ENCODE results near the gene RANBP6.

Gene RANBP6

DNA sequence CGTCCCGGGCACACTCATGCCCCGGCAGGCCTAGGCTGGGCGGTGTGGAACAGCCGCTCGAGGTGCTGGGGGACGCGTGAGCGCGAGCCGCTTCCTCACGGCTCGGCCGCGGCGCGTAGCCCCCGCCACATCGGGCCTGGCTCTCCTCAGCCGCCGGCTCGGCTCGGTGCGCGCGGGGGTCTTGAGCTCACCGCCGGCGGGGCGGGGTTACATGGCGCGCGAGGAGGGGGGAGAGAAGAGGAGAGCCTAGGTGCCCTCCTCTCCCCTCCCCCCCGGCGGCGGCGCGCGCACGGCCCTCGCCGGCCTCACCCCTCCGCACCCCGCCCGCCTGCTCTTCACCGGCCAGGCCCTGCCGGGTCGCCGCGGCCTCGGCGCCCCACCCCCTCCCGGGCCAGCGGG is 7.7 kb downstream of the RANBP6 start:
- DNase-seq (ENCODE audit: extremely low read depth in 1 of 2, low read depth in 1 of 2), result peak; percentile 55 to 60

DNA sequence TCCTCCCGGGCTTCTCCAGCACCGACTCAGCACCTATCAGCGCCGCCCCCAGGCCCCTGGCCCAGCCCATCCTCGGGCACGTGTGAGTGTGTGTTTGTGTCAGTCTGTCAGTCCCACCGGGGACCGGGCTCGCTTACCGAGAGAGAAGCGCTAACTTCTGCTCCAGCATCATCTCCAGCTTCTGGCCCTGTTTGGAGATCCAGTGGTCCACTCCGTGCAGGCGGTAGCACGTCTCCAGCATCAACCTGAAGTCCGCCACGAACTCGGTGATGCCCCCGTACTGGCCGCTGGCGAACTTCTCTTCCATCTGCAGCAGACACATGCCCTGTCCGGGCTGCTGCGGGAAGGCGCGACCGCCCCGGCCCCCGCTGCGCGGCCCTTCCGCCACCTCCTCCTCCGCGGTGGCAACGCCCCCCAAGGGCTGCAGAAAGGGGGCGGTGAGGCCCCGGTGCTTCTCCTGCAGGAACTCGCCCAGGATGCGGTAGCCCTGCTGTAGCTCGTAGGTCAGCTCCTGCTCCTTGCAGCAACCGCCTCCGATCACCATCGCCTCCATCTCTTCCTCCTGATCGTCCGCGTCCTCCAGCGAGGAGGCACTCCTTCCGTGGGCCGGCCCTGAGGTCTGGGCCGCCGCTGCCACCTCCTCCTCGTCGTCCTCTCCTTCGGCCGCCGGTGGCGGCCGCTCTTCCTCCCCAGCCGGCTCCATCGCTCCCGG is 8.2 kb downstream of the RANBP6 start:
- DNase-seq (ENCODE audit: extremely low read depth in 1 of 2, low read depth in 1 of 2), result peak; percentile 87 to 97

DNA sequence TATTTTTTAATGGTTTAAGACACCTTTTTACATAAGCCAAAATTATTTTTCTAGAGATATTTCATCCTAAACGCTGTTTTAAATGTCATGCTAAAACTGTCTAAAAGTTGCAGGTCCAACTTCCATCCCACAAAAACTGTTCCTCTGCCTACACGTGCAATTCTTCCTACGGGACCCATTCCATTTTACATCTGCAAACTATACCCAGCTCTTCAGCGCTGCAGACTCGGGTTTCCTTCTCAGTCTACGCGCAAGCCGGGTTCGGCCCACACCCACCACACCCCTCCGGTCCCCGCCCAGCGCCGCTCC is 8.7 kb downstream of the RANBP6 start:
- DNase-seq (ENCODE audit: extremely low read depth in 1 of 2, low read depth in 1 of 2), result no peak

DNA sequence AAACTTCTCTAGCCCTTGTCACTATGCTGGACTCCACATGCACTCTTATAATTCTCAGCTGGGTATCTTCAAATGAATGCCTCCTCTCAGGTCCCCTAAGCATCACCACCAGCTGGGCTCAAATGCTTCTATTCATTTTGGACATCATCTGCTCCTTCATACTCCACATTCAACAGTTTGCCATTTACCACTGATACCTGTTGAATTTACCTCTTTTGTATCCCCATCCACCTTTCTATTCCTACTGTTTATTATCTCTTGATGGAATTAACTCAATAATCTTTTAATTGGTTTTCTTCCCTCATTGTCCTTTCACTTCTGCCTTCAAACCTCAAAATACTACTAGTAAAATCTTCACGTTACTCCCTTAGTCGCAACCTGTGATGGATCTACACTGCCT is 14.5 kb downstream of the RANBP6 start:
- no peak for DNase-seq (ENCODE audit: extremely low read depth in 1 of 2, low read depth in 1 of 2)

DNA sequence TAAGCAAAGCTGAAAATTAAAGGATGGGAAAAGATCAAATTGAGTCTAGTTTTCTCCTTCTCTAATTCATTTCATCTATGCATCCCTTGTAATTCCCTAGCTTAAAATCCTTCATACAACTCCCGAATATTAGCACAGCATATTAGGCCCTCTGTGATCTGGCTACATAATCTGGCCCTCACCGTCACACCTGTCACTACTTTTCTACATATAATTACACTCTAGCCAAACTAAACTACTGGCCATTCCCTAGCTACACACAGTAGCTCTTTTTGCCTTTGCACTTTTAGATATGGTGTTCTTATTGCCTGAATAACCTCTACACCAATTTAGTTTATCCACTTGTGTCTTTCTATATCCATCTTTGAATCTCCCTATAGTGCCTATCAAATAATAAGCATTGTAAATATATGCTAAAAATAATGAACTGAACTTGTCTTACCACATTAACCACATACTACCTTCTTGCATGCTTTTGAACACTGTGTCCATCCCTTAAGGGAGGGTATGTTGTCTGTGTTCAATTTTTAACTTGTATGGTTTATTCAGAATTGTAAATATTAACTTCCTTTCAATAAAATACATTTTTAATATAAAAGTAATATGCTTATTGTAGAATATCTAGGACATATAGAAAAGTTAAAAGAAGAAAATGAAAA is 15.9 kb downstream of the RANBP6 start:
- DNase-seq (ENCODE audit: extremely low read depth in 1 of 2, low read depth in 1 of 2), result no peak

DNA sequence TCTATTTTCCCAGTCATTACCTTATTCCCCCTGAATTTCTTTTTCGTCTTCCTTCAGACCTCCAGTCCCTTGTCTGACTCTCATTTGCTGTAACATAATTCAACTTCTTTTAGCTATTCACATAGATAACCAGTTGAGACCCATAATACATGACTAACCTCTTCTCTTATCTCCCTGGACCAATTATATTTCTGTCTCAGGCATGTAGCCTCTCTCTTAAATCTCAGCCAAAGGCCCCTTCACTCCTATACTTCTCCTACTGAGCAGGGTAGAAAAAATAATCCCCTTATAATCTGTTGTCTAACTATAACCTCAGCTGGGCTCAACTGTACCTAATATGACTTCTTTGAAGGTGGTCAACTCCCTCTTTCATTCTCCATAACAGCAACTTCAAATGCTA is 20.9 kb downstream of the RANBP6 start:
- no peak for DNase-seq (ENCODE audit: extremely low read depth in 1 of 2, low read depth in 1 of 2)

DNA sequence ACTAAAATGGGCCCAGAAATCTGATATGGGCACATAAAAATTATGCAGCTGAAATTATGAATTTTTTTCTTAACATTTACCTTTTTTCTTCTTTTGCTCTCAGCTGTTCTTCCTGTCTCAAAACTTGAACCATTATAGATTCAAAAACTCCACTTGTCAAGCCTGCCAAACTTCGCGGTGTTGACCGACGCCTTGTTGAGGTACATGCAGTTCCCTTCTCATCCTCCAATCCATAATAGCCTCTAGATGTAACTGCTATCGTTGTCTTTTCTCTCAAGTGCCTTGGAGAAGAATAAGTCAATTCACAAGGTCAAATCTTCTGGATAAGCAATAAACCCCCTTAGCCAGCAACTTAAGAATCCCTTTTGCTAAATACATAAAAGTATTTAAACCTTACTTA is 27.2 kb downstream of the RANBP6 start:
- DNase-seq (ENCODE audit: extremely low read depth in 1 of 2, low read depth in 1 of 2), result no peak

DNA sequence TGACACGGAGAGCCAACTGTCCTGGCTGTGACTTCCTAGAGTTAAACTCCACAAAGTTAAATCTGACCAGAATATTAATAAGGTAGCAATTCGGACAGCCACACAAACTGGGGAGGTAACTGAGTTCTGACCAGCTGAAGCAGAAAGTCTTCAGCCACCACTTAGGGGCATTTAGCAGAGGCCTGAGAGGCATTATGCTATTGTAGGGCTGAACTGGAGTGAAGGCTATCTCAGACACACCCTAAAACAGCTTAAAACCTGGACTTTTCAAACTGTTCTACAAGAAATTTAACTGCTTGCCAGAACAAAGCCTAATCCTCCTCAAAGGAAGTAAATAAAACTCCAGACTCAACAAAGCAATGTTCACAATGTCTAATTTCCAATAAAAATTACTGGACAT is 32.4 kb downstream of the RANBP6 start:
- no peak for DNase-seq (ENCODE audit: extremely low read depth in 1 of 2, low read depth in 1 of 2)

DNA sequence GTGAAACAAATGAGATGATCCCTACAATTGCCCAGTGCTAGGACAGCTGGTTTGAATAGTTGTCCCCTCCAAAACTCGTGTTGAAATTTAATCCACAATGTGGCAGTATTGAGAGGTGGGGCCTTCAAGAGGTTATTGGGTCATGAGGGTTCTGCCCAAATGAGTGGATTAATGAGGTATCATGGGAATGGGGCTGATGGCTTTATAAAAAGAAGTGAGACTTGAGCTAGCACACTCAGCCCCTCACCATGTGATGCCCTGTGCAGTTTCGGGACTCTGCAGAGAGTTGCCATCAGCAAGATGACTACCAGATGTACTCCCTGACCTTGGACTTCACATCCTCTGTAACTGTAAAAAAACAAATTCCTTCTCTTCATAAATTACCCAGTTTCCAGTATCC is 33.1 kb downstream of the RANBP6 start:
- no peak for DNase-seq (ENCODE audit: extremely low read depth in 1 of 2, low read depth in 1 of 2)

DNA sequence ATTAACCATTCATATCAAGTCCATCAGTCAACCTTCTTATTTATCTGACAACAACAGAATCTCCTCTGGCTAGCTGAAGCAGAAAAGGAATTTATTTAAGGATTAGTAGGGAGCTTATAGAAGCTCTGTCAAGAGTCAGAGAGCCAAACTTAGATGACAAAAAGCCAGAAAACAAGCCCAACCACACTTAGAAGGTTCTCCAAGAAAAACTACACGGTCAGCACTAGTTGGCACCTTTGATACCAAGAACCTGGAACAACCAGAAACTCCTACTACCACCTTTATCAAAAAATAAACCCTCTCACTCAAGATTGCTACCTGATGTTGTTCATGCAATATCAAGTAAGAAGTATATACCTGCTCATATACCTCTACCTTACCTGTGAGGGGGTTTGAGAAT is 36.9 kb downstream of the RANBP6 start:
- no peak for DNase-seq (ENCODE audit: extremely low read depth in 1 of 2, low read depth in 1 of 2)

DNA sequence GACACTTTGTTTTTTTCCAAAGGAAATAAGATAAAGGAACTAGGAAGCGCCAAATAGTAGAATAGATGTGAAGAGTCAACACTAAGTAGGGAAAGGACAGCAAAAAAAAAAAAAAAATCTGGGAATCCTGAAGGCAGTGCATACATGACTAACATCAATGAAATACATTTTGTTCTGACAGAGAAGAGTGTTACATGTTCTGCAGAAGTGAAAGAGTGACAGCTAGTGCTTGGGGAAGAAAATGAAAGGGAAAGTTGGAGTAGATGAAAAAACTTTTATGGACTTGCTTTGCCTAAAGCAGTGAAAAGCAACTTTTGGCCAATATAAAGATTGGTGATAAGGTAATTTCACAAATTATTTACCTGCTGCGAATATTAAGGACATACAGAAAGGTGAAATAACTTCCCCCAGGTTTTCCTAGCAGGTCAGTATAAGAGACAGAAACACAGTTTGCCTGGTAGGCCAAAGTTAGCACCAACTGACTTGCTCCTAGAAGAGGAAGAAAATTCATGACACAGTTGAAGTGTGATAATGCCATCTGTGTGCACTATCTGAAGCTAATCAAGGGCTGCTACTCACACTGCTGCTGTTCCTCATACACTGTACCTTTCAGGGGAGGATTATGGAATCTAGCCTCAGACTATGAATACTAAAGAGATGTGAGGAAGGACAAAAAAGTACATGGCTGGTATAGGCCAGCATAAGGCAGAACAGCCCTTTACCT is 38.6 kb downstream of the RANBP6 start:
- no peak for DNase-seq (ENCODE audit: extremely low read depth in 1 of 2, low read depth in 1 of 2)

DNA sequence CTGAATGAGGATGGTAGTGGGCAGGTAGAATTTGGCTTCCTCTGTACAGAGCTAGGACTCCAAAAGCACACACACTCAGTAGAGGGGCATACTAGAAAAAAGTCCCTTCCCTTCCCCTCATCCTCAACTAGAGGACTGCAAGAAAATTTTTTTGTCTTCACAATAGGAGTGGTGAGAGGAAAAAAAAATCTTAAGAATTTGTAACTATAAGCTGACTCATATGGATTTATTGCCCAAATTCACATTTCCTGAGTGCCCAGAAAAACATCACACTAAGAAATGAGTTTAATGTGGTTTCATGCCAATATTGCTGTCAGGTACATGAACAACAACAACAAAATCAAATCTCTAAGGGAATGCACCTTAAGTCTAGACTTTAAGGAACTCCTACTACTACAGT is 43.7 kb downstream of the RANBP6 start:
- DNase-seq (ENCODE audit: extremely low read depth in 1 of 2, low read depth in 1 of 2), result no peak
